ENCODE data around the gene ABHD17A. TPM values are rescaled to one million over a fixed set of nuclear protein-coding genes. Genes with fewer than 3 reads are reported as not detected.
A peak's percentile ranks its signal among the peaks of the same experiment; 100 is the strongest.

ABHD17A gene
- total and polyA plus RNA-seq, 5 donors = 64.4 to 96.0 (median 70.8) TPM

GRCh38 chr19:1872807-1873523, 12.3 kb downstream of the ABHD17A start:
- 68% methylated on average over 25 of the region's 25 CpGs for WGBS
- H3K4me1 ChIP-seq (ENCODE audit: control insufficient read depth, insufficient read depth, low read length) = peaks cover 8% of the 10 kb centered on the region
- peak overlapping the region; percentile 91 for H3K27ac ChIP-seq (ENCODE audit: low read length)
- DNase-seq = peak in 2 of 3 donors; percentile 65 to 70
- intact Hi-C loops (cut with DNase I) = no loop called here
- H3K27me3 ChIP-seq (ENCODE audit: control insufficient read depth, insufficient read depth) = no peaks in the 10 kb centered on the region
- ATAC-seq = no peak
- H3K9me3 ChIP-seq (ENCODE audit: control insufficient read depth, low read length) = no peaks in the 10 kb centered on the region
- no peak overlapping the region for H3K4me3 ChIP-seq (ENCODE audit: low read length)

GRCh38 chr19:1871630-1872029, 13.7 kb downstream of the ABHD17A start:
- H3K4me1 ChIP-seq (ENCODE audit: control insufficient read depth, insufficient read depth, low read length) = peaks cover 7% of the 10 kb centered on the region
- no peak overlapping the region for H3K27ac ChIP-seq (ENCODE audit: low read length)
- H3K9me3 ChIP-seq (ENCODE audit: control insufficient read depth, low read length) = no peaks in the 10 kb centered on the region

GRCh38 chr19:1871140-1871597, 14.1 kb downstream of the ABHD17A start:
- no peak for ATAC-seq
- WGBS = 86% methylated on average over 15 of the region's 15 CpGs
- no peak overlapping the region for H3K4me3 ChIP-seq (ENCODE audit: low read length)
- H3K27ac ChIP-seq (ENCODE audit: low read length) = no peak overlapping the region
- no peaks in the 10 kb centered on the region for H3K9me3 ChIP-seq (ENCODE audit: control insufficient read depth, low read length)
- H3K4me1 ChIP-seq (ENCODE audit: control insufficient read depth, insufficient read depth, low read length) = peaks cover 4% of the 10 kb centered on the region
- H3K27me3 ChIP-seq (ENCODE audit: control insufficient read depth, insufficient read depth) = no peaks in the 10 kb centered on the region
- intact Hi-C loops (cut with DNase I) = no loop called here
- DNase-seq = no peak

More at GRCh38 chr19:1871630-1872029, 13.7 kb downstream of the ABHD17A start:
- 89% methylated on average over 13 of the region's 13 CpGs for WGBS
- intact Hi-C loops (cut with DNase I) = no loop called here
- no peak for DNase-seq
- no peak overlapping the region for H3K4me3 ChIP-seq (ENCODE audit: low read length)
- no peak for ATAC-seq
- H3K27me3 ChIP-seq (ENCODE audit: control insufficient read depth, insufficient read depth) = no peaks in the 10 kb centered on the region

- intact Hi-C loops (cut with DNase I) = loop anchor here in 1 of 4 donors (10.0 kb wide), 1 partner anchor 206 kb away; no protein-coding TSS in a partner anchor
- ATAC-seq (no peak), DNase-seq (no peak)
- no peak overlapping the region for H3K4me3 ChIP-seq (ENCODE audit: low read length)
- no peaks in the 10 kb centered on the region for H3K9me3 ChIP-seq (ENCODE audit: control insufficient read depth, low read length)
- H3K4me1 ChIP-seq (ENCODE audit: control insufficient read depth, insufficient read depth, low read length) = peaks cover 4% of the 10 kb centered on the region
- H3K27me3 ChIP-seq (ENCODE audit: control insufficient read depth, insufficient read depth) = no peaks in the 10 kb centered on the region
- no peak overlapping the region for H3K27ac ChIP-seq (ENCODE audit: low read length)
- 82% methylated on average over 7 of the region's 7 CpGs for WGBS
Measured at GRCh38 chr19:1868971-1869370, 16.3 kb downstream of the ABHD17A start.

- no peak overlapping the region for H3K27ac ChIP-seq (ENCODE audit: low read length)
- H3K4me1 ChIP-seq (ENCODE audit: control insufficient read depth, insufficient read depth, low read length) = no peaks in the 10 kb centered on the region
- no peaks in the 10 kb centered on the region for H3K9me3 ChIP-seq (ENCODE audit: control insufficient read depth, low read length)
- 88% methylated on average over 9 of the region's 9 CpGs for WGBS
- H3K4me3 ChIP-seq (ENCODE audit: low read length) = no peak overlapping the region
- intact Hi-C loops (cut with DNase I) = loop anchor here in 1 of 4 donors (10.0 kb wide), 1 partner anchor 207 kb away; no protein-coding TSS in a partner anchor
- H3K27me3 ChIP-seq (ENCODE audit: control insufficient read depth, insufficient read depth) = no peaks in the 10 kb centered on the region
- DNase-seq (no peak), ATAC-seq (no peak)
Measured at GRCh38 chr19:1867349-1867724, 18.0 kb downstream of the ABHD17A start.

- no peak overlapping the region for H3K27ac ChIP-seq (ENCODE audit: low read length)
- DNase-seq = no peak
- no peak for ATAC-seq
- WGBS = 87% methylated on average over 8 of the region's 8 CpGs
- no peaks in the 10 kb centered on the region for H3K27me3 ChIP-seq (ENCODE audit: control insufficient read depth, insufficient read depth)
- no peak overlapping the region for H3K4me3 ChIP-seq (ENCODE audit: low read length)
- intact Hi-C loops (cut with DNase I) = loop anchor here in 1 of 4 donors (10.0 kb wide), 1 partner anchor 208 kb away; no protein-coding TSS in a partner anchor
- H3K9me3 ChIP-seq (ENCODE audit: control insufficient read depth, low read length) = no peaks in the 10 kb centered on the region
- H3K4me1 ChIP-seq (ENCODE audit: control insufficient read depth, insufficient read depth, low read length) = no peaks in the 10 kb centered on the region
Measured at GRCh38 chr19:1866693-1867348, 18.5 kb downstream of the ABHD17A start.

GRCh38 chr19:1865172-1866010, 19.9 kb downstream of the ABHD17A start:
- Histone ChIP-seq H3K4me3 (ENCODE audit: low read length) (no peak overlapping the region), H3K27me3 (ENCODE audit: control insufficient read depth, insufficient read depth) (no peaks in the 10 kb centered on the region), H3K9me3 (ENCODE audit: control insufficient read depth, low read length) (no peaks in the 10 kb centered on the region), H3K27ac (ENCODE audit: low read length) (no peak overlapping the region), H3K4me1 (ENCODE audit: control insufficient read depth, insufficient read depth, low read length) (peaks cover 7% of the 10 kb centered on the region)
- no peak for ATAC-seq
- 84% methylated on average over 17 of the region's 17 CpGs for WGBS
- peak in 1 of 3 donors; percentile 67 for DNase-seq
- intact Hi-C loops (cut with DNase I) = loop anchor here in 1 of 4 donors (10.0 kb wide), 1 partner anchor 209 kb away; no protein-coding TSS in a partner anchor

GRCh38 chr19:1864480-1865171, 20.7 kb downstream of the ABHD17A start:
- Histone ChIP-seq H3K27me3 (ENCODE audit: control insufficient read depth, insufficient read depth) (no peaks in the 10 kb centered on the region), H3K9me3 (ENCODE audit: control insufficient read depth, low read length) (no peaks in the 10 kb centered on the region), H3K27ac (ENCODE audit: low read length) (peak overlapping the region; percentile 49), H3K4me3 (ENCODE audit: low read length) (peak overlapping the region; percentile 95), H3K4me1 (ENCODE audit: control insufficient read depth, insufficient read depth, low read length) (peaks cover 11% of the 10 kb centered on the region)
- intact Hi-C loops (cut with DNase I) = loop anchor here in 1 of 4 donors (10.0 kb wide), 1 partner anchor 210 kb away; no protein-coding TSS in a partner anchor
- DNase-seq (peak; percentile 83 to 93 (median 90)), ATAC-seq (peak; percentile 71 to 78)
- WGBS = 8% methylated on average over 52 of the region's 52 CpGs

GRCh38 chr19:1863638-1864479, 21.4 kb downstream of the ABHD17A start:
- peaks cover 11% of the 10 kb centered on the region for H3K4me1 ChIP-seq (ENCODE audit: control insufficient read depth, insufficient read depth, low read length)
- intact Hi-C loops (cut with DNase I) = loop anchor here in 1 of 4 donors (10.0 kb wide), 1 partner anchor 211 kb away; no protein-coding TSS in a partner anchor

More at GRCh38 chr19:1863638-1864479, 21.4 kb downstream of the ABHD17A start:
- WGBS = under 1% methylated on average over 100 of the region's 115 CpGs
- Histone ChIP-seq H3K27ac (ENCODE audit: low read length) (peak overlapping the region; percentile 49), H3K4me3 (ENCODE audit: low read length) (peak overlapping the region; percentile 95), H3K27me3 (ENCODE audit: control insufficient read depth, insufficient read depth) (no peaks in the 10 kb centered on the region), H3K9me3 (ENCODE audit: control insufficient read depth, low read length) (no peaks in the 10 kb centered on the region)
- ATAC-seq = peak; percentile 86
- peak; percentile 95 to 97 (median 96) for DNase-seq
